SU-DHL-6 (cell line): Measurements from ENCODE around the gene LRP1B.

Experiments used
- H2AFZ ChIP-seq: fragments of 200-600 bp; sonication (generic); 2 replicates; pipeline ENCODE4 v1.6.1; 2014; ENCODE audit warnings: low read depth, mild to moderate bottlenecking, moderate library complexity, mixed read lengths, antibody characterized with exemption, low read length; ENCODE audit not compliant: severe bottlenecking
- H3F3A ChIP-seq: fragments of 200-600 bp; shearing (Covaris generic); 2 replicates; pipeline ENCODE4 v1.6.0; 2016; ENCODE audit warnings: antibody characterized with exemption, mild to moderate bottlenecking; ENCODE audit not compliant: insufficient read depth
- H3K27ac ChIP-seq: fragments of 200-600 bp; sonication (generic); 2 replicates; pipeline ENCODE4 v1.5.1; 2016; ENCODE audit warnings: low read depth, mild to moderate bottlenecking, low read length, moderate library complexity, mixed read lengths
- H3K27me3 ChIP-seq: fragments of 200-600 bp; sonication (generic), shearing (Covaris generic); 2 replicates; pipeline ENCODE4 v1.6.0; 2014; ENCODE audit warnings: mild to moderate bottlenecking, low read length
- H3K36me3 ChIP-seq: fragments of 200-600 bp; sonication (generic); 2 replicates; pipeline ENCODE4 v1.6.1; 2014; ENCODE audit warnings: mild to moderate bottlenecking, low read length, mixed read lengths
- H3K4me2 ChIP-seq: fragments of 300-600, 200-600 bp; shearing (Covaris generic), sonication (generic); 2 replicates; pipeline ENCODE4 v1.6.0; 2014; ENCODE audit warnings: low read length, low read depth, mild to moderate bottlenecking; ENCODE audit not compliant: poor library complexity, severe bottlenecking
- H3K4me3 ChIP-seq: fragments of 200-600 bp; sonication (generic); 2 replicates; pipeline ENCODE4 v1.5.1; 2014; ENCODE audit warnings: antibody characterized with exemption, low read length, mild to moderate bottlenecking, mixed read lengths; ENCODE audit not compliant: insufficient read depth, poor library complexity, severe bottlenecking
- H3K79me2 ChIP-seq: fragments of 200-600 bp; sonication (generic); 2 replicates; pipeline ENCODE4 v1.6.1; 2014; ENCODE audit warnings: mild to moderate bottlenecking, low read length, moderate library complexity; ENCODE audit not compliant: insufficient read depth
- H3K9ac ChIP-seq: fragments of 200-600 bp; sonication (generic); 2 replicates; pipeline ENCODE4 v1.7.0; 2014; ENCODE audit warnings: mild to moderate bottlenecking, low read length
- H3K9me2 ChIP-seq: fragments of 200-600 bp; sonication (generic); replicated peaks from 2 replicates; pipeline ENCODE4 v1.6.1; 2014; ENCODE audit warnings: low read length; ENCODE audit not compliant: insufficient read depth
- H3K9me3 ChIP-seq: fragments of 200-600 bp; sonication (generic); 2 replicates; pipeline ENCODE4 v1.6.1; 2014; ENCODE audit warnings: low read length, mixed read lengths; ENCODE audit not compliant: insufficient read depth
- H4K20me1 ChIP-seq: fragments of 200-600 bp; sonication (generic); 2 replicates; pipeline ENCODE4 v1.6.1; 2014; ENCODE audit warnings: low read depth, mild to moderate bottlenecking, antibody characterized with exemption, low read length, moderate library complexity, mixed read lengths
- EZH2phosphoT487 ChIP-seq: fragments of 200-600 bp; sonication (generic), shearing (Covaris generic); conservative IDR thresholded peaks from 2 replicates; pipeline ENCODE4 v1.6.1; 2018; ENCODE audit warnings: mild to moderate bottlenecking, antibody characterized with exemption, low read length, moderate library complexity, mixed read lengths
- TF ChIP-seq, protein P1 (sequence below): fragments of 200-600 bp; sonication (generic); IDR thresholded peaks from one replicate; pipeline ENCODE4 v1.5.1; 2017; ENCODE audit warnings: antibody characterized with exemption, mild to moderate bottlenecking, low read length, moderate library complexity; ENCODE audit not compliant: insufficient read depth, poor library complexity, severe bottlenecking

LRP1B gene

DNA sequence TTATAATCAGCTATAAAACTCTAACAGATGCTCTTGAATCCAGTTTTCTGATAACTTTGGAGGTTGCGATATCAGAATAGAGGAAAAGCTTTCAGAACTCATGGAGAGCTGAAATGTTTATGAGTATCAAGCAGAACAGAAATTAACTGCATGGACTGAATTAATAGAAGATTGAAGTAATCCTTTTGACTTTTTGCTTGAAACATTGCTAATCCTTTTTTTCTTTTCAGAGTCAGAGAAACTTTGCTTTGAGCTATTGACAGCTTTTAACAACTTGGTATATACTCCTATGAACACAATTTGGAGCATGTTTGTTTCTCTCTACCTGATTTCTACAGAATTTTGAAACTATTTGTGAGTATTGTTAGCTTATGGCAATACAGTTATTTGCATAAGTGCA is 1254.8 kb downstream of the LRP1B start:
- H3F3A ChIP-seq, result no peaks in the 10 kb centered on the region
- no peak overlapping the region for H3K4me3 ChIP-seq
- no peak for TF ChIP-seq EZH2phosphoT487
- TF ChIP-seq, protein P1, sequence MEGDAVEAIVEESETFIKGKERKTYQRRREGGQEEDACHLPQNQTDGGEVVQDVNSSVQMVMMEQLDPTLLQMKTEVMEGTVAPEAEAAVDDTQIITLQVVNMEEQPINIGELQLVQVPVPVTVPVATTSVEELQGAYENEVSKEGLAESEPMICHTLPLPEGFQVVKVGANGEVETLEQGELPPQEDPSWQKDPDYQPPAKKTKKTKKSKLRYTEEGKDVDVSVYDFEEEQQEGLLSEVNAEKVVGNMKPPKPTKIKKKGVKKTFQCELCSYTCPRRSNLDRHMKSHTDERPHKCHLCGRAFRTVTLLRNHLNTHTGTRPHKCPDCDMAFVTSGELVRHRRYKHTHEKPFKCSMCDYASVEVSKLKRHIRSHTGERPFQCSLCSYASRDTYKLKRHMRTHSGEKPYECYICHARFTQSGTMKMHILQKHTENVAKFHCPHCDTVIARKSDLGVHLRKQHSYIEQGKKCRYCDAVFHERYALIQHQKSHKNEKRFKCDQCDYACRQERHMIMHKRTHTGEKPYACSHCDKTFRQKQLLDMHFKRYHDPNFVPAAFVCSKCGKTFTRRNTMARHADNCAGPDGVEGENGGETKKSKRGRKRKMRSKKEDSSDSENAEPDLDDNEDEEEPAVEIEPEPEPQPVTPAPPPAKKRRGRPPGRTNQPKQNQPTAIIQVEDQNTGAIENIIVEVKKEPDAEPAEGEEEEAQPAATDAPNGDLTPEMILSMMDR, result no peak
- H3K27ac ChIP-seq, result no peak overlapping the region
- H3K9ac ChIP-seq, result no peak overlapping the region
- H3K9me2 ChIP-seq, result no peaks in the 10 kb centered on the region
- H3K9me3 ChIP-seq, result no peaks in the 10 kb centered on the region
- no peaks in the 10 kb centered on the region for H3K27me3 ChIP-seq
- no peaks in the 10 kb centered on the region for H4K20me1 ChIP-seq
- H2AFZ ChIP-seq, result no peak overlapping the region
- no peak overlapping the region for H3K4me2 ChIP-seq
- no peaks in the 10 kb centered on the region for H3K79me2 ChIP-seq
- H3K36me3 ChIP-seq, result peaks cover 3% of the 10 kb centered on the region; the same call in 1 of the 2 replicates

GRCh38 chr2:140873915-140874531 is 1256.8 kb downstream of the LRP1B start:
- no peaks in the 10 kb centered on the region for H3K9me2 ChIP-seq
- H4K20me1 ChIP-seq, result no peaks in the 10 kb centered on the region
- no peak overlapping the region for H3K4me3 ChIP-seq
- H3K79me2 ChIP-seq, result no peaks in the 10 kb centered on the region
- H3K9me3 ChIP-seq, result peaks cover 3% of the 10 kb centered on the region; the same call in 1 of the 2 replicates
- no peak overlapping the region for H2AFZ ChIP-seq
- H3K36me3 ChIP-seq, result peaks cover 3% of the 10 kb centered on the region; the same call in 1 of the 2 replicates
- H3K4me2 ChIP-seq, result no peak overlapping the region
- H3F3A ChIP-seq, result no peaks in the 10 kb centered on the region
- H3K27ac ChIP-seq, result no peak overlapping the region
- no peak overlapping the region for H3K9ac ChIP-seq
- TF ChIP-seq, protein P1, result no peak
- no peak for TF ChIP-seq EZH2phosphoT487
- no peaks in the 10 kb centered on the region for H3K27me3 ChIP-seq

- no peaks in the 10 kb centered on the region for H3K27me3 ChIP-seq
- no peaks in the 10 kb centered on the region for H4K20me1 ChIP-seq
- H3K4me2 ChIP-seq, result no peak overlapping the region
- H3K9me2 ChIP-seq, result no peaks in the 10 kb centered on the region
- no peak overlapping the region for H2AFZ ChIP-seq
- no peaks in the 10 kb centered on the region for H3K79me2 ChIP-seq
- TF ChIP-seq EZH2phosphoT487, result no peak
- TF ChIP-seq, protein P1, result no peak
- peaks cover 4% of the 10 kb centered on the region; the same call in 1 of the 2 replicates for H3K9me3 ChIP-seq
- no peaks in the 10 kb centered on the region for H3F3A ChIP-seq
- H3K36me3 ChIP-seq, result no peaks in the 10 kb centered on the region; the same call in 1 of the 2 replicates
- no peak overlapping the region for H3K9ac ChIP-seq
- no peak overlapping the region for H3K27ac ChIP-seq
- H3K4me3 ChIP-seq, result no peak overlapping the region
These were observed 1260.9 kb downstream of the LRP1B start for GRCh38 chr2:140869925-140870324.
